OCI-LY1 (cell line): Measurements from ENCODE around the gene MSANTD3.

Source experiments
- EZH2 ChIP-seq: fragments of 200-600 bp; sonication (generic), shearing (Covaris generic); IDR thresholded peaks from 2 replicates; pipeline ENCODE4 v1.8.0; 2017; ENCODE audit warnings: borderline replicate concordance, mixed run types, mild to moderate bottlenecking, antibody characterized with exemption, low read length, moderate library complexity, mixed read lengths
- TF ChIP-seq, protein P1 (sequence below): fragments of 200-600 bp; sonication (generic), shearing (Covaris generic); IDR thresholded peaks from 2 replicates; pipeline ENCODE4 v1.5.1; 2017; ENCODE audit warnings: mild to moderate bottlenecking, antibody characterized with exemption, low read length, moderate library complexity, mixed read lengths

DNA sequence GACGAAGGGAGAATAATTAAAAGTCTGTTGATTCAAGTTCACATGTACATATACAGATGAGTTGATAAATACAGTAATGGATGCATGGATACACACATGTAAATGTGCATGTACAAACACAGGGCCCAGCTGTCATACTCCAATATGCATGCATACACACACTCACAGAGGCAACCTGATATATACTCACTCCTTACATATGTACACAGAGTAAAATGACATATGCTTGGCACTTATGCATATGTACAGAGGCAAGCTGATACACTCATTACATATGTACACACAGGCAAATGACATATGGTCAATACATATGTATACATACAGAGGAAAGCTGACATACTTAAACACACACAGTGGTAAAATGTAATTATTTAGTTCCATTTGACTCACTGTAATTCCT is 38.8 kb downstream of the MSANTD3 start:
- TF ChIP-seq, protein P1, sequence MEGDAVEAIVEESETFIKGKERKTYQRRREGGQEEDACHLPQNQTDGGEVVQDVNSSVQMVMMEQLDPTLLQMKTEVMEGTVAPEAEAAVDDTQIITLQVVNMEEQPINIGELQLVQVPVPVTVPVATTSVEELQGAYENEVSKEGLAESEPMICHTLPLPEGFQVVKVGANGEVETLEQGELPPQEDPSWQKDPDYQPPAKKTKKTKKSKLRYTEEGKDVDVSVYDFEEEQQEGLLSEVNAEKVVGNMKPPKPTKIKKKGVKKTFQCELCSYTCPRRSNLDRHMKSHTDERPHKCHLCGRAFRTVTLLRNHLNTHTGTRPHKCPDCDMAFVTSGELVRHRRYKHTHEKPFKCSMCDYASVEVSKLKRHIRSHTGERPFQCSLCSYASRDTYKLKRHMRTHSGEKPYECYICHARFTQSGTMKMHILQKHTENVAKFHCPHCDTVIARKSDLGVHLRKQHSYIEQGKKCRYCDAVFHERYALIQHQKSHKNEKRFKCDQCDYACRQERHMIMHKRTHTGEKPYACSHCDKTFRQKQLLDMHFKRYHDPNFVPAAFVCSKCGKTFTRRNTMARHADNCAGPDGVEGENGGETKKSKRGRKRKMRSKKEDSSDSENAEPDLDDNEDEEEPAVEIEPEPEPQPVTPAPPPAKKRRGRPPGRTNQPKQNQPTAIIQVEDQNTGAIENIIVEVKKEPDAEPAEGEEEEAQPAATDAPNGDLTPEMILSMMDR = no peak
- TF ChIP-seq EZH2 = no peak
